Myocyte (in vitro differentiated cells): ENCODE results near the gene WDR17. TPM values are rescaled to one million over a fixed set of nuclear protein-coding genes. Genes with fewer than 3 reads are reported as not detected.

Experiments used
- total RNA-seq: library from RNA; depleted of rRNA; stranded (reverse); fragments of >200 nt; gene quantifications from 2 replicates; pipeline ENCODE4 v1.2.3, GENCODE V29; 2014

Gene WDR17
- total RNA-seq, 1 donor from 2014 or later, result not detected

Other genes with a start within 250 kb of the WDR17 start
- gene SPATA4, start 129.7 kb downstream of the WDR17 start, total RNA-seq, result 1.3 TPM in 1 of 2 replicates, not detected in the other
- gene ASB5, start 203.4 kb downstream of the WDR17 start, total RNA-seq, result 1,422 and 1,483 TPM in 2 replicates